ENCODE results near the gene SLC38A1. TPM values are rescaled to one million over a fixed set of nuclear protein-coding genes. Genes with fewer than 3 reads are reported as not detected.

The SLC38A1 gene
- polyA plus RNA-seq, 2 of the 4 experiments (the other 2 are of a cell fraction) = 62.7 to 231 TPM

GRCh38 chr12:46219132-46219876, 49.5 kb downstream of the SLC38A1 start:
- WGBS (ENCODE audit: missing lambda C conversion rate) = 98% methylated on average over 2 of the region's 2 CpGs
- FAIRE-seq (no peak), ATAC-seq (peak in 1 of 2 experiments; percentile 21; a peak in 1 of 6 replicates), DNase-seq (ENCODE audit: low read depth in 1 of 2, low spot score in 1 of 2) (no peak)
- no peak overlapping the region for H3K27ac ChIP-seq
- H3K4me1 ChIP-seq = peaks cover 23% of the 10 kb centered on the region
- no peak overlapping the region for H3K4me2 ChIP-seq
- ChIA-PET CTCF (interaction anchor here (1.1 kb wide), 1 partner anchor 15 kb away, joined by 3 read pairs; no protein-coding TSS in a partner anchor), POLR2A (no interaction called here)
- no peak overlapping the region for H3K4me3 ChIP-seq
- no peaks in the 10 kb centered on the region for H3K9me3 ChIP-seq
- no peak for TF ChIP-seq HOXB13 (CRISPR knock-in tag; IDR thresholded peaks at IDR 0.05; ENCODE audit: low read depth)

GRCh38 chr12:46218322-46219095, 50.3 kb downstream of the SLC38A1 start:
- Histone ChIP-seq H3K4me3 (no peak overlapping the region), H3K27ac (no peak overlapping the region), H3K9me3 (no peaks in the 10 kb centered on the region), H3K4me1 (peaks cover 23% of the 10 kb centered on the region), H3K4me2 (no peak overlapping the region)
- TF ChIP-seq ZSCAN20 (CRISPR knock-in tag; IDR thresholded peaks at IDR 0.05) (no peak), FOSB (CRISPR knock-in tag; IDR thresholded peaks at IDR 0.05) (no peak), NPAS2 (CRISPR knock-in tag; IDR thresholded peaks at IDR 0.05; ENCODE audit: borderline replicate concordance) (no peak), SMC3 (IDR thresholded peaks at IDR 0.05) (no peak), CHD2 (IDR thresholded peaks at IDR 0.05; ENCODE audit: low read length, partially characterized antibody) (no peak), TP53 (CRISPR knock-in tag; IDR thresholded peaks at IDR 0.05) (no peak), PBX3 (IDR thresholded peaks at IDR 0.05) (no peak), NR3C1 (IDR thresholded peaks at IDR 0.05) (no peak), SREBF2 (IDR thresholded peaks at IDR 0.05) (no peak), NFE2L2 (conservative IDR thresholded peaks at IDR 0.05; ENCODE audit: low read length) (no peak), MAZ (IDR thresholded peaks at IDR 0.05; ENCODE audit: borderline replicate concordance, low read depth, low read length) (no peak), GATA3 (IDR thresholded peaks at IDR 0.05; ENCODE audit: borderline replicate concordance) (no peak), JUNB (IDR thresholded peaks at IDR 0.05) (no peak), RNF2 (IDR thresholded peaks at IDR 0.05; ENCODE audit: borderline replicate concordance, low read depth) (no peak), RARB (CRISPR knock-in tag; IDR thresholded peaks at IDR 0.05) (no peak)
- TF ChIP-seq, protein P1, sequence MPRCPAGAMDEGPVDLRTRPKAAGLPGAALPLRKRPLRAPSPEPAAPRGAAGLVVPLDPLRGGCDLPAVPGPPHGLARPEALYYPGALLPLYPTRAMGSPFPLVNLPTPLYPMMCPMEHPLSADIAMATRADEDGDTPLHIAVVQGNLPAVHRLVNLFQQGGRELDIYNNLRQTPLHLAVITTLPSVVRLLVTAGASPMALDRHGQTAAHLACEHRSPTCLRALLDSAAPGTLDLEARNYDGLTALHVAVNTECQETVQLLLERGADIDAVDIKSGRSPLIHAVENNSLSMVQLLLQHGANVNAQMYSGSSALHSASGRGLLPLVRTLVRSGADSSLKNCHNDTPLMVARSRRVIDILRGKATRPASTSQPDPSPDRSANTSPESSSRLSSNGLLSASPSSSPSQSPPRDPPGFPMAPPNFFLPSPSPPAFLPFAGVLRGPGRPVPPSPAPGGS (IDR thresholded peaks at IDR 0.05) = no peak
- TF ChIP-seq, protein P2, sequence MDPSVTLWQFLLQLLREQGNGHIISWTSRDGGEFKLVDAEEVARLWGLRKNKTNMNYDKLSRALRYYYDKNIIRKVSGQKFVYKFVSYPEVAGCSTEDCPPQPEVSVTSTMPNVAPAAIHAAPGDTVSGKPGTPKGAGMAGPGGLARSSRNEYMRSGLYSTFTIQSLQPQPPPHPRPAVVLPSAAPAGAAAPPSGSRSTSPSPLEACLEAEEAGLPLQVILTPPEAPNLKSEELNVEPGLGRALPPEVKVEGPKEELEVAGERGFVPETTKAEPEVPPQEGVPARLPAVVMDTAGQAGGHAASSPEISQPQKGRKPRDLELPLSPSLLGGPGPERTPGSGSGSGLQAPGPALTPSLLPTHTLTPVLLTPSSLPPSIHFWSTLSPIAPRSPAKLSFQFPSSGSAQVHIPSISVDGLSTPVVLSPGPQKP (IDR thresholded peaks at IDR 0.05; ENCODE audit: low read depth, low read length) = no peak
- TF ChIP-seq, protein P3, sequence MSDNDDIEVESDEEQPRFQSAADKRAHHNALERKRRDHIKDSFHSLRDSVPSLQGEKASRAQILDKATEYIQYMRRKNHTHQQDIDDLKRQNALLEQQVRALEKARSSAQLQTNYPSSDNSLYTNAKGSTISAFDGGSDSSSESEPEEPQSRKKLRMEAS (IDR thresholded peaks at IDR 0.05) = no peak
- no peak for ATAC-seq
- ChIA-PET POLR2A (no interaction called here), CTCF (interaction anchor here (0.6 kb wide), 1 partner anchor 10 kb away, joined by 3 read pairs; no protein-coding TSS in a partner anchor)
- 97% methylated on average over 10 of the region's 10 CpGs for WGBS (ENCODE audit: missing lambda C conversion rate)
- FAIRE-seq = no peak
- DNase-seq (ENCODE audit: low read depth in 1 of 2, low spot score in 1 of 2) = no peak
